Osteoblast (primary cell): ENCODE data around the gene SLC22A14. TPM values are rescaled to one million over a fixed set of nuclear protein-coding genes. Genes with fewer than 3 reads are reported as not detected.

ENCODE experiments used
- DNase-seq: peaks from one replicate; pipeline ENCODE4 v3.0.0; 2011; ENCODE audit warnings: low spot score, mixed read lengths; ENCODE audit not compliant: insufficient read length; ENCODE audit errors: missing footprints
- H2AFZ ChIP-seq: 2 replicates; pipeline ENCODE4 v1.6.0; 2011; ENCODE audit warnings: mild to moderate bottlenecking, low read length
- H3K27ac ChIP-seq: 2 replicates; pipeline ENCODE4 v1.5.1; 2011; ENCODE audit warnings: mild to moderate bottlenecking, low read depth, low read length, moderate library complexity
- H3K27me3 ChIP-seq: 2 replicates; pipeline ENCODE4 v1.6.0; 2012; ENCODE audit warnings: mild to moderate bottlenecking, control low read depth, inconsistent platforms, low read length, moderate library complexity; ENCODE audit not compliant: insufficient read depth
- H3K36me3 ChIP-seq: 2 replicates; pipeline ENCODE4 v1.5.1; 2011; ENCODE audit warnings: mild to moderate bottlenecking, low read length, control low read depth, moderate library complexity; ENCODE audit not compliant: insufficient read depth
- H3K4me1 ChIP-seq: 2 replicates; pipeline ENCODE4 v1.5.1; 2011; ENCODE audit warnings: mild to moderate bottlenecking, low read length, control low read depth, moderate library complexity; ENCODE audit not compliant: insufficient read depth
- H3K4me2 ChIP-seq: 2 replicates; pipeline ENCODE4 v1.6.0; 2011; ENCODE audit warnings: mild to moderate bottlenecking, low read length; ENCODE audit not compliant: insufficient read depth
- H3K4me3 ChIP-seq: fragments of 200-600 bp; sonication (generic); 3 replicates; pipeline ENCODE4 v1.5.1; 2012; ENCODE audit warnings: mild to moderate bottlenecking, low read length, inconsistent platforms; ENCODE audit not compliant: insufficient read depth
- H3K79me2 ChIP-seq: 2 replicates; pipeline ENCODE4 v1.6.0; 2012; ENCODE audit warnings: mild to moderate bottlenecking, low read length, control low read depth, inconsistent platforms; ENCODE audit not compliant: insufficient read depth
- H3K9me3 ChIP-seq: 2 replicates; pipeline ENCODE4 v1.5.1; 2011; ENCODE audit warnings: low read depth, low read length, control low read depth
- H4K20me1 ChIP-seq: 2 replicates; pipeline ENCODE4 v1.6.0; 2012; ENCODE audit warnings: mild to moderate bottlenecking, low read length, control low read depth; ENCODE audit not compliant: insufficient read depth
- total RNA-seq: library from RNA; depleted of rRNA; stranded (reverse); fragments of >200 nt; gene quantifications from 2 replicates; pipeline ENCODE4 v1.2.3, GENCODE V29; 2012
- TF ChIP-seq, protein P1 (sequence below): IDR thresholded peaks from 2 replicates; pipeline ENCODE4 v1.5.1; 2011; ENCODE audit warnings: mild to moderate bottlenecking, low read depth, low read length, moderate library complexity; ENCODE audit errors: extremely low read depth

SLC22A14 gene
- total RNA-seq, 1 donor: 0.36 TPM

DNA sequence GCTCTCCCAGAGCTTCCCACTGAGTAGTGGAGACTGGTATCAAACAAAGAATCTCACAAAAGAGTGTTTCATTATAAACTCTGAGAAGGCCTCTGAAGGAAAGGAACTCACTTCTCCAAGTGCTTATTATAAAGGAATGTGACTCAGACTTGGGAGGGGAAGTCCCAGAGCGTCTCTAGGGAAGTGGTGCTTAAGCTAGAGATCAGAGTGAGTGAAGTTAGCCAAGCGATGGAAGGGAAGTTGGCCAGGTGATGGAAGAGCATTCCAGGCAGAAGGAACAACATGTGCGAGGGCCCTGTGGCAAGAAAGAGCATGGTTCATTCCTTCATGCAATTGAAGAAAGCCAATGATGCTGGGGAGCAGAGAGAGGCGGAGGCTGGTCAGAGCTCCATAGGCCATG lies 66.8 kb downstream of the SLC22A14 start:
- Histone ChIP-seq H3K79me2 (peaks cover 24% of the 10 kb centered on the region), H3K27me3 (no peaks in the 10 kb centered on the region), H3K36me3 (no peaks in the 10 kb centered on the region), H3K27ac (no peak overlapping the region), H3K4me3 (no peak overlapping the region), H3K9me3 (no peaks in the 10 kb centered on the region), H4K20me1 (no peaks in the 10 kb centered on the region), H2AFZ (no peak overlapping the region), H3K4me1 (peaks cover 19% of the 10 kb centered on the region), H3K4me2 (peak overlapping the region; percentile 11)
- peak; percentile 94 for DNase-seq
- TF ChIP-seq, protein P1, sequence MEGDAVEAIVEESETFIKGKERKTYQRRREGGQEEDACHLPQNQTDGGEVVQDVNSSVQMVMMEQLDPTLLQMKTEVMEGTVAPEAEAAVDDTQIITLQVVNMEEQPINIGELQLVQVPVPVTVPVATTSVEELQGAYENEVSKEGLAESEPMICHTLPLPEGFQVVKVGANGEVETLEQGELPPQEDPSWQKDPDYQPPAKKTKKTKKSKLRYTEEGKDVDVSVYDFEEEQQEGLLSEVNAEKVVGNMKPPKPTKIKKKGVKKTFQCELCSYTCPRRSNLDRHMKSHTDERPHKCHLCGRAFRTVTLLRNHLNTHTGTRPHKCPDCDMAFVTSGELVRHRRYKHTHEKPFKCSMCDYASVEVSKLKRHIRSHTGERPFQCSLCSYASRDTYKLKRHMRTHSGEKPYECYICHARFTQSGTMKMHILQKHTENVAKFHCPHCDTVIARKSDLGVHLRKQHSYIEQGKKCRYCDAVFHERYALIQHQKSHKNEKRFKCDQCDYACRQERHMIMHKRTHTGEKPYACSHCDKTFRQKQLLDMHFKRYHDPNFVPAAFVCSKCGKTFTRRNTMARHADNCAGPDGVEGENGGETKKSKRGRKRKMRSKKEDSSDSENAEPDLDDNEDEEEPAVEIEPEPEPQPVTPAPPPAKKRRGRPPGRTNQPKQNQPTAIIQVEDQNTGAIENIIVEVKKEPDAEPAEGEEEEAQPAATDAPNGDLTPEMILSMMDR: no peak

DNA sequence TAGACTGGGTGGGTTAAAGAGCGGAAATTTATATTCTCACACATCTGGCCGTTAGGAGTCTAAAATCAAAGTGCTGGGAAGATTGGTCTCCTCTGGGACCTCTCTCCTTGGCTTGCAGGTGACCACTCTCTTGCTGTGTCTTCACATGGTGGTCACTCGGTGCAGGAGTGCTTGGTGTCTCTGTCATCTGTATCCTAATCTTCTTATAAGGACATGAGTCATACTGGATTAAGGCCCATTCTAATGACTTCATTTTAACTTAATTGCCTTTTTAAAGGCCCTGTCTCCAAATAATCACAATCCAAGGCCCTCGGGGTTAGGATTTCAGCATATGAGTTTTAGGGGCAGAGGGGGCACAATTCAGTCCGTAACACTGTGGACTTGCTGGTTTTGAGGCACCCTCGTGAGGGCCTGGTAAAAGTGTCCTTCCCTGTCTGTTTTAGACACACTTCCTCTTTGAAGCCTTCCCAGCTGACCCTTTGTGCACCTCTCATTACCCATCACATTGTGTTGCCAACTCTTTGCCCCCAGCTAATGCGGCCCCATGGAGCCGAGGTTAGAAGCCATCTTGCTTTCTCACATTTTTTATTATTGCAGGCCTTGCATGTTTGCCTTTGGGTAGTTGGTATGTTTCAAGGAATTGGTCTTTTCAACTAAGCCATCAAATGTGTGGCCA lies 67.7 kb downstream of the SLC22A14 start:
- no peaks in the 10 kb centered on the region for H3K9me3 ChIP-seq
- H4K20me1 ChIP-seq: no peaks in the 10 kb centered on the region
- no peak overlapping the region for H2AFZ ChIP-seq
- H3K4me3 ChIP-seq: no peak overlapping the region
- TF ChIP-seq, protein P1: no peak
- no peak overlapping the region for H3K4me2 ChIP-seq
- H3K27me3 ChIP-seq: no peaks in the 10 kb centered on the region
- H3K79me2 ChIP-seq: peaks cover 24% of the 10 kb centered on the region
- no peaks in the 10 kb centered on the region for H3K36me3 ChIP-seq
- DNase-seq: no peak
- no peak overlapping the region for H3K27ac ChIP-seq
- H3K4me1 ChIP-seq: peaks cover 19% of the 10 kb centered on the region

DNA sequence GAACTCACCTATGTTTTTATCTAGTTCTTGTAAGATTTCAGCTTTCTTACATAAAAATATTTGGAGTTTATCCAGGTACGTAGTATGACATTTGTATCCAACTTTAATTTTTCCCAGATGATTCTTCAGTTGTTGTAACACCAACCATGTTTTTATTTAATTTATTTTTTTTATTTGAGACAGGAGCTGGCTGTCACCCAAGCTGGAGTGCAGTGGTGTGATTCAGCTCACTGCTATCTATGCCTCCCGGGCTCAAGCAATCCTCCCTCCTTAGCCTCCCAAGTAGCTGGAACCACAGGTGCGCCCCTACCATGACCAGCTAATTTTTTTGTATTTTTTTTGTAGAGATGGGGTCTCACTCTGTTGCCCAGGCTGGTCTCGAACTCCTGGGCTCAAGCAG lies 71.1 kb downstream of the SLC22A14 start:
- H3K27me3 ChIP-seq: no peaks in the 10 kb centered on the region
- no peaks in the 10 kb centered on the region for H3K36me3 ChIP-seq
- peaks cover 19% of the 10 kb centered on the region for H3K79me2 ChIP-seq
- no peak overlapping the region for H2AFZ ChIP-seq
- no peaks in the 10 kb centered on the region for H3K9me3 ChIP-seq
- peaks cover 16% of the 10 kb centered on the region for H3K4me1 ChIP-seq
- no peak overlapping the region for H3K4me2 ChIP-seq
- TF ChIP-seq, protein P1: no peak
- DNase-seq: no peak
- H4K20me1 ChIP-seq: no peaks in the 10 kb centered on the region
- H3K27ac ChIP-seq: no peak overlapping the region
- H3K4me3 ChIP-seq: no peak overlapping the region

DNA sequence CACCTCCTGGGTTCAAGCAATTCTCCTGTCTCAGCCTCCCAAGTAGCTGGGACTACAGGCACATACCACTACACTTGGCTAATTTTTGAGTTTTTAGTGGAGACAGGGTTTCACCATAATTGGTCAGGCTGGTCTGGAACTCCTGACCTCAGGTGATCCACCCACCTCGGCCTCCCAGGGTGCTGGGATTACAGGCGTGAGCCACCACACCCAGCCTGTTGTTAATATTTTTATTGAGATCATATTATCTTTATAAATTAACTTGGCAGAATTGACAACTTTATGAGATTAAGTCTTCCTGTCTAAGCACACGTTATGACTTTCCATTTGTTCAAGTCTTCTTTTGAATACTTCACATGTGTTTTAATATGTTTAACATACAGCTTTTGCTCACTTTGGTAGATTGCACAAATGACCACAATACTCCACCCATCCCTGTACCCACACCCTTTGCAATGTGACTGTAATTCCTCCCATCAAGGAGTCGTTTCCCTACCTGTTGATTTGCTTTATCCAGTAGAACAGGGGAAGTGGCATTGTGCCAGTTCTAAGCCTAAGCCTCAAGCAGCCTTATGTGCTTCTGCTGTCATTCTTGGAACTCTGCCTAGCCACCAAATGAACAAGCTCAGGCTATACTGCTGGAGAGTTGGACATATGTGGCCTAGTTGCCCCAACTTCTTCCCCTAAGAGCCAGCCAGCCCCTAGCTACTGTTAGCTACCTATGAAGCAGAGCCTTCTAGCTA lies 72.7 kb downstream of the SLC22A14 start:
- TF ChIP-seq, protein P1: no peak
- H3K9me3 ChIP-seq: no peaks in the 10 kb centered on the region
- no peaks in the 10 kb centered on the region for H3K27me3 ChIP-seq
- H3K4me2 ChIP-seq: no peak overlapping the region
- no peak overlapping the region for H3K4me3 ChIP-seq
- H3K27ac ChIP-seq: no peak overlapping the region
- no peaks in the 10 kb centered on the region for H4K20me1 ChIP-seq
- peaks cover 19% of the 10 kb centered on the region for H3K79me2 ChIP-seq
- H3K36me3 ChIP-seq: no peaks in the 10 kb centered on the region
- no peak for DNase-seq
- H3K4me1 ChIP-seq: peaks cover 7% of the 10 kb centered on the region
- no peak overlapping the region for H2AFZ ChIP-seq
